Activated naive CD4-positive, alpha-beta T cell treated with anti-CD3 and anti-CD28 coated beads, Interleukin-2, amount 10 ng/mL, durations not matched to agents 5 hours and 36 hours (primary cell): ENCODE measurements around the gene CAMKK2. TPM values are rescaled to one million over a fixed set of nuclear protein-coding genes. Genes with fewer than 3 reads are reported as not detected.

Experiments used
- total RNA-seq, 2 experiments: library from RNA; stranded (reverse); gene quantifications; one replicate each; pipeline ENCODE4 v1.2.3, GENCODE V29; 2021

CAMKK2 gene
- 10 to 100 TPM; 27.9 to 29.8 TPM for total RNA-seq

GRCh38 chr12:121296618-121297434, at the start of gene CAMKK2:
Gene CAMKK2 (minus strand): TSS chr12:121296709. CDS start chr12:121274526, 22,183 bp downstream.

GRCh38 chr12:121209624-121210572, 86.6 kb downstream of the CAMKK2 start, which contains the start of gene P2RX4:
Gene P2RX4 (plus strand): TSS chr12:121210129. CDS start chr12:121210165, 36 bp downstream.

Other genes with a start within 250 kb of the CAMKK2 start
- gene P2RX7, start 163.8 kb downstream of the CAMKK2 start, total RNA-seq, result 10 to 100 TPM; 50.0 to 52.1 TPM
- gene P2RX4, start 86.6 kb downstream of the CAMKK2 start, total RNA-seq, result 10 to 100 TPM; 65.0 to 72.8 TPM
- gene ANAPC5, start 55.7 kb upstream of the CAMKK2 start, total RNA-seq, result 100 to 1,000 TPM; 123 to 124 TPM
- 10 to 100 TPM; 76.8 to 85.7 TPM for gene RNF34, start 103.4 kb upstream of the CAMKK2 start, total RNA-seq